ENCODE data around the gene FRG1.
"Not testable (repeated sequence)": the region's sequence is repeated elsewhere in the genome, so short reads cannot be mapped to it uniquely, and the experiment has no call there.

The FRG1 gene

GRCh38 chr4:189988877-189989431 lies 48.3 kb downstream of the FRG1 start:
- no peak for DNase-seq

DNA sequence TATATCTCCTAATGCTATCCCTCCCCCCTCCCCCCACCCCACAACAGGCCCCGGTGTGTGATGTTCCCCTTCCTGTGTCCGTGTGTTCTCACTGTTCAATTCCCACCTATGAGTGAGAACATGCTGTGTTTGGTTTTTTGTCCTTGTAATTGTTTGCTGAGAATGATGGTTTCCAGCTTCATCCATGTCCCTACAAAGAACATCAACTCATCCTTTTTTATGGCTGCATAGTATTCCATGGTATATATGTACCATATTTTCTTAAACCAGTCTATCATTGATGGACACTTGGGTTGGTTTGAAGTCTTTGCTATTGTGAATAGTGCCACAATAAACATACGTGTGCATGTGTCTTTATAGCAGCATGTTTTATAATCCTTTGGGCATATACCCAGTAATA lies 49.3 kb downstream of the FRG1 start:
- not testable (repeated sequence) for DNase-seq

Data from activated CD4-positive, alpha-beta T cell treated with anti-CD3 and anti-CD28 coated beads, Interleukin-2, Interleukin-6, amounts not matched to agents 100 ng/mL and 50 ng/mL, durations not matched to agents 16 hours and 8 hours (primary cell).